NCI-H2171 treated with DMSO at 0.1 percent for 48 hours (cell line): ENCODE results near the gene SPATA9.

Experiments
- DNase-seq: peaks from one replicate; lab custom pipeline; 2025; lab: John Stamatoyannopoulos, UW

The SPATA9 gene

GRCh38 chr5:95684361-95684760 lies 1.6 kb upstream of the SPATA9 start:
- no peak for DNase-seq

- DNase-seq: no peak
Measured at GRCh38 chr5:95673081-95673480, 9.7 kb downstream of the SPATA9 start.

GRCh38 chr5:95672641-95673040 lies 10.2 kb downstream of the SPATA9 start:
- DNase-seq: no peak

- no peak for DNase-seq
Measured at GRCh38 chr5:95671826-95672225, 11.0 kb downstream of the SPATA9 start.

GRCh38 chr5:95670568-95670967 lies 12.2 kb downstream of the SPATA9 start:
- no peak for DNase-seq

GRCh38 chr5:95669985-95670384 lies 12.8 kb downstream of the SPATA9 start:
- no peak for DNase-seq

GRCh38 chr5:95669540-95669939 lies 13.3 kb downstream of the SPATA9 start:
- DNase-seq: no peak

- no peak for DNase-seq
Measured at GRCh38 chr5:95668728-95669127, 14.1 kb downstream of the SPATA9 start.

- DNase-seq: no peak
Measured at GRCh38 chr5:95668216-95668615, 14.6 kb downstream of the SPATA9 start.

GRCh38 chr5:95667678-95668077 lies 15.1 kb downstream of the SPATA9 start:
- no peak for DNase-seq

- DNase-seq: no peak
Measured at GRCh38 chr5:95667061-95667618, 15.7 kb downstream of the SPATA9 start.

- no peak for DNase-seq
Measured at GRCh38 chr5:95664204-95664786, 18.5 kb downstream of the SPATA9 start.

GRCh38 chr5:95662946-95663345 lies 19.8 kb downstream of the SPATA9 start:
- DNase-seq: no peak

GRCh38 chr5:95660060-95660459 lies 22.7 kb downstream of the SPATA9 start:
- no peak for DNase-seq

GRCh38 chr5:95655575-95655974 lies 27.2 kb downstream of the SPATA9 start:
- DNase-seq: no peak

GRCh38 chr5:95654196-95654595 lies 28.6 kb downstream of the SPATA9 start:
- DNase-seq: no peak

- no peak for DNase-seq
Measured at GRCh38 chr5:95652849-95653248, 29.9 kb downstream of the SPATA9 start.

- DNase-seq: no peak
Measured at GRCh38 chr5:95649842-95650620, 32.8 kb downstream of the SPATA9 start.

GRCh38 chr5:95649274-95649673 lies 33.5 kb downstream of the SPATA9 start:
- DNase-seq: no peak

GRCh38 chr5:95647886-95648860 lies 34.6 kb downstream of the SPATA9 start:
- no peak for DNase-seq

GRCh38 chr5:95646569-95647431 lies 36.0 kb downstream of the SPATA9 start, which contains the start of gene RFESD:
Gene RFESD, plus strand, starts transcription at chr5:95646777. Its CDS starts 5,495 bp downstream, at chr5:95652272.
- DNase-seq: peak; percentile 85
